Liver (tissue), 9 donors: ENCODE data around the gene UPF3B. TPM values are rescaled to one million over a fixed set of nuclear protein-coding genes. Genes with fewer than 3 reads are reported as not detected.

Experiments used
- DNase-seq: peaks from one replicate; pipeline ENCODE4 v3.0.0-alpha.2; 2017; ENCODE audit warnings: low spot score
- H3K27ac ChIP-seq, 2 donors: one replicate each; pipeline ENCODE4 v1.7.0; 2013; ENCODE audit warnings: inconsistent platforms in 2 of 2, low read length in 2 of 2, control low read depth in 1 of 2, low read depth in 1 of 2, mild to moderate bottlenecking in 1 of 2
- H3K27me3 ChIP-seq, 4 donors: one replicate each; pipeline versions ENCODE4 v1.6.1 to v1.7.0; 2013; ENCODE audit warnings: low read length in 3 of 4, inconsistent platforms in 1 of 4, mild to moderate bottlenecking in 1 of 4, moderate library complexity in 1 of 4; ENCODE audit not compliant: control insufficient read depth in 4 of 4, insufficient read depth in 4 of 4
- H3K36me3 ChIP-seq, 4 donors: one replicate each; pipeline versions ENCODE4 v1.6.1 to v1.7.0; 2013; ENCODE audit warnings: low read length in 3 of 4, mild to moderate bottlenecking in 3 of 4, low read depth in 1 of 4, moderate library complexity in 1 of 4; ENCODE audit not compliant: control insufficient read depth in 4 of 4, insufficient read depth in 3 of 4
- H3K4me1 ChIP-seq, 4 donors: one replicate each; pipeline versions ENCODE4 v1.6.1 to v1.7.0; 2013; ENCODE audit warnings: low read length in 3 of 4, mild to moderate bottlenecking in 3 of 4, moderate library complexity in 1 of 4; ENCODE audit not compliant: control insufficient read depth in 4 of 4, insufficient read depth in 4 of 4
- H3K4me3 ChIP-seq, 3 donors: one replicate each; pipeline versions ENCODE4 v1.6.1 to v1.7.0; 2013; ENCODE audit warnings: low read length in 3 of 3, control low read depth in 1 of 3, low read depth in 1 of 3, mild to moderate bottlenecking in 1 of 3
- H3K9ac ChIP-seq, 2 donors: one replicate each; pipeline ENCODE4 v1.7.0; 2013; ENCODE audit warnings: low read length in 2 of 2, mild to moderate bottlenecking in 2 of 2, moderate library complexity in 2 of 2, control low read depth in 1 of 2, low read depth in 1 of 2
- H3K9me3 ChIP-seq, 4 donors: one replicate each; pipeline versions ENCODE4 v1.6.1 to v1.7.0; 2013; ENCODE audit warnings: low read length in 3 of 4; ENCODE audit not compliant: control insufficient read depth in 4 of 4
- EGR1 ChIP-seq, 2 donors: IDR thresholded peaks; 2 replicates each; pipeline ENCODE4 v1.6.1; 2016 to 2018; ENCODE audit warnings: antibody characterized with exemption in 2 of 2, low read depth in 2 of 2
- FOXA1 ChIP-seq: IDR thresholded peaks from 2 replicates; pipeline ENCODE4 v1.6.1; 2016; ENCODE audit warnings: antibody characterized with exemption
- FOXA2 ChIP-seq: IDR thresholded peaks from 2 replicates; pipeline ENCODE4 v1.6.1; 2016; ENCODE audit warnings: antibody characterized with exemption
- GABPA ChIP-seq, 2 donors: IDR thresholded peaks in 1 of 2; conservative IDR thresholded peaks in 1 of 2; 2 replicates each; pipeline ENCODE4 v1.6.1; 2016; ENCODE audit warnings: antibody characterized with exemption in 2 of 2, mild to moderate bottlenecking in 1 of 2, moderate library complexity in 1 of 2
- HNF4A ChIP-seq, 2 donors: conservative IDR thresholded peaks; 2 replicates each; pipeline ENCODE4 v1.6.1; 2016; ENCODE audit warnings: antibody characterized with exemption in 2 of 2, mild to moderate bottlenecking in 2 of 2
- HNF4G ChIP-seq: IDR thresholded peaks from 2 replicates; pipeline ENCODE4 v1.6.1; 2016; ENCODE audit warnings: antibody characterized with exemption
- JUND ChIP-seq, 2 donors: IDR thresholded peaks; 2 replicates each; pipeline ENCODE4 v1.6.1; 2016; ENCODE audit warnings: antibody characterized with exemption in 2 of 2
- NR2F2 ChIP-seq: IDR thresholded peaks from 2 replicates; pipeline ENCODE4 v1.6.1; 2016; ENCODE audit warnings: antibody characterized with exemption
- RAD21 ChIP-seq, 2 donors: IDR thresholded peaks; 2 replicates each; pipeline ENCODE4 v1.6.1; 2016; ENCODE audit warnings: antibody characterized with exemption in 2 of 2, mild to moderate bottlenecking in 2 of 2
- RXRA ChIP-seq, 2 donors: IDR thresholded peaks; 2 replicates each; pipeline ENCODE4 v1.6.1; 2017 to 2018; ENCODE audit warnings: antibody characterized with exemption in 2 of 2, mild to moderate bottlenecking in 1 of 2
- SP1 ChIP-seq: IDR thresholded peaks from 2 replicates; pipeline ENCODE4 v1.6.1; 2018; ENCODE audit warnings: antibody characterized with exemption, mild to moderate bottlenecking
- TAF1 ChIP-seq: conservative IDR thresholded peaks from 2 replicates; pipeline ENCODE4 v1.6.1; 2016; ENCODE audit warnings: antibody characterized with exemption, mild to moderate bottlenecking
- YY1 ChIP-seq: IDR thresholded peaks from 2 replicates; pipeline ENCODE4 v1.6.1; 2016; ENCODE audit warnings: antibody characterized with exemption, mild to moderate bottlenecking
- WGBS: extraction: QIAGEN DNeasy Blood & Tissue Kit; methylation state at CpG from one replicate; pipeline ENCODE4 v1.1.7; 2013; 5-methylcytosine and 5-hydroxymethylcytosine counted together
- polyA plus RNA-seq, 2 donors: library from polyadenylated mRNA; stranded (reverse) in 1 of 2; unstranded in 1 of 2; fragments of 200-250 nt in 1 of 2; fragments of >200 nt in 1 of 2; fragmentation: Nextera tagmentation in 1 of 2; extraction: Ambion mirVana in 1 of 2; gene quantifications; one replicate each; pipeline versions ENCODE4 v1.2.1 to v1.2.3, GENCODE V29; 2013 to 2015
- total RNA-seq, 2 donors: library from RNA; depleted of rRNA; stranded (reverse); fragments of >200 nt; gene quantifications; one replicate each; pipeline ENCODE4 v1.2.3, GENCODE V29; 2014
- TF ChIP-seq, protein P1 (sequence below): IDR thresholded peaks from 2 replicates; pipeline ENCODE4 v1.6.1; 2016; ENCODE audit warnings: antibody characterized with exemption, mild to moderate bottlenecking
- TF ChIP-seq, protein P2 (sequence below): IDR thresholded peaks from 2 replicates; pipeline ENCODE4 v1.6.1; 2016; ENCODE audit warnings: antibody characterized with exemption
- TF ChIP-seq, protein P3 (sequence below): fragments of 150-350 bp; IDR thresholded peaks from 2 replicates; pipeline ENCODE4 v1.5.1; 2017; ENCODE audit warnings: improper control_type of control experiment, low read depth, low read length; ENCODE audit not compliant: missing input control
- TF ChIP-seq, protein P4 (sequence below): IDR thresholded peaks from 2 replicates; pipeline ENCODE4 v1.6.1; 2016; ENCODE audit warnings: antibody characterized with exemption
- TF ChIP-seq, protein P5 (sequence below): IDR thresholded peaks from 2 replicates; pipeline ENCODE4 v1.6.1; 2016; ENCODE audit warnings: antibody characterized with exemption
- donor health status: healthy.
- donor health status: healthy.
- donor health status: healthy.
- donor health status: healthy.
- donor health status: healthy.

The UPF3B gene
- total and polyA plus RNA-seq, 4 donors: 3.3 to 4.6 (median 3.9) TPM

DNA sequence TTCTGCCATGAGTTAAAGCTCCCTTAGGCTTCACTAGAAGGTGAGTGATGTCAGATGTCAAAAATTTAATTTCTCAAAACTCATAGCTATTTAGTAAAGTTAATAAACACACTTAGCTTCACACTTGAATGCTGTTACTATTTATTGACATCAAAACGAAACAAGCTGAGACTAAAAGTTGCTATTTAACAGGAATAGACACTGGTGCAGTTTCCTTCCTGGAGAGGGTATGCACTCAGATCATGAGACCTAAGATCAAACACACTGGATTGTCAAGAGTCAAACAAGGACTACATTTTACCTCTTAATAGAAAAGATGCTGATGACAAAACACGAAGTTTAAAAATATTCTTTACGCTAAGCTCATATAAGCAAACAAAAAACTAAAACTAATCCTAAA is 18.9 kb downstream of the UPF3B start:
- Histone ChIP-seq H3K4me3 (no peak overlapping the region), H3K9me3 (no peaks in the 10 kb centered on the region), H3K27me3 (no peaks in the 10 kb centered on the region), H3K27ac (no peak overlapping the region), H3K36me3 (peaks cover 4 to 23% (median 16%) of the 10 kb centered on the region in 4 donors), H3K9ac (no peak overlapping the region), H3K4me1 (no peaks in the 10 kb centered on the region)
- no peak for TF ChIP-seq NR2F2
- no peak for TF ChIP-seq HNF4G
- no peak for TF ChIP-seq JUND (IDR thresholded peaks at IDR 0.05)
- TF ChIP-seq, protein P1, sequence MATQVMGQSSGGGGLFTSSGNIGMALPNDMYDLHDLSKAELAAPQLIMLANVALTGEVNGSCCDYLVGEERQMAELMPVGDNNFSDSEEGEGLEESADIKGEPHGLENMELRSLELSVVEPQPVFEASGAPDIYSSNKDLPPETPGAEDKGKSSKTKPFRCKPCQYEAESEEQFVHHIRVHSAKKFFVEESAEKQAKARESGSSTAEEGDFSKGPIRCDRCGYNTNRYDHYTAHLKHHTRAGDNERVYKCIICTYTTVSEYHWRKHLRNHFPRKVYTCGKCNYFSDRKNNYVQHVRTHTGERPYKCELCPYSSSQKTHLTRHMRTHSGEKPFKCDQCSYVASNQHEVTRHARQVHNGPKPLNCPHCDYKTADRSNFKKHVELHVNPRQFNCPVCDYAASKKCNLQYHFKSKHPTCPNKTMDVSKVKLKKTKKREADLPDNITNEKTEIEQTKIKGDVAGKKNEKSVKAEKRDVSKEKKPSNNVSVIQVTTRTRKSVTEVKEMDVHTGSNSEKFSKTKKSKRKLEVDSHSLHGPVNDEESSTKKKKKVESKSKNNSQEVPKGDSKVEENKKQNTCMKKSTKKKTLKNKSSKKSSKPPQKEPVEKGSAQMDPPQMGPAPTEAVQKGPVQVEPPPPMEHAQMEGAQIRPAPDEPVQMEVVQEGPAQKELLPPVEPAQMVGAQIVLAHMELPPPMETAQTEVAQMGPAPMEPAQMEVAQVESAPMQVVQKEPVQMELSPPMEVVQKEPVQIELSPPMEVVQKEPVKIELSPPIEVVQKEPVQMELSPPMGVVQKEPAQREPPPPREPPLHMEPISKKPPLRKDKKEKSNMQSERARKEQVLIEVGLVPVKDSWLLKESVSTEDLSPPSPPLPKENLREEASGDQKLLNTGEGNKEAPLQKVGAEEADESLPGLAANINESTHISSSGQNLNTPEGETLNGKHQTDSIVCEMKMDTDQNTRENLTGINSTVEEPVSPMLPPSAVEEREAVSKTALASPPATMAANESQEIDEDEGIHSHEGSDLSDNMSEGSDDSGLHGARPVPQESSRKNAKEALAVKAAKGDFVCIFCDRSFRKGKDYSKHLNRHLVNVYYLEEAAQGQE: no peak
- TF ChIP-seq FOXA2: no peak
- TF ChIP-seq, protein P2, sequence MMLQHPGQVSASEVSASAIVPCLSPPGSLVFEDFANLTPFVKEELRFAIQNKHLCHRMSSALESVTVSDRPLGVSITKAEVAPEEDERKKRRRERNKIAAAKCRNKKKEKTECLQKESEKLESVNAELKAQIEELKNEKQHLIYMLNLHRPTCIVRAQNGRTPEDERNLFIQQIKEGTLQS: no peak
- 85% methylated on average over 3 of the region's 3 CpGs for WGBS
- no peak for DNase-seq

DNA sequence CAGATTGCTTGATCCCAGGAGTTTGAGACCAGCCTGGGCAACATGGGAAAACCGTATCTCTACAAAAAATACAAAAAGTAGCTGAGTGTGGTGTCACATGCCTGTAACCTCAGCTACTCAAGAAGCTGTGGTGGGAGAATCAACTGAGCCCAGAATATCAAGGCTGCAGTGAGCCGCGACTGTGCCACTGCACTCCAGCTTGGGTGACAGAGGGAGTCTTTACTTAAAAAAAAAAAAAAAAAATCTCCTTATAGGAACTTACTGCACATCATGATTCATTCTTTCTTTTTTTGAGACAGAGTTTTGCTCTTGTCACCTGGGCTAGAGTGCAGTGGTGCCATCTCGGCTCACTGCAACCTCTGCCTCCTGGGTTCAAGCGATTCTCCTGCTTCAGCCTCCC is 24.3 kb downstream of the UPF3B start:
- Histone ChIP-seq H3K9me3 (no peaks in the 10 kb centered on the region), H3K36me3 (peaks cover under 1 to 7% (median 6%) of the 10 kb centered on the region in 4 donors), H3K9ac (no peak overlapping the region), H3K4me3 (no peak overlapping the region), H3K27ac (no peak overlapping the region), H3K4me1 (peaks cover 0 to 5% (median 0%) of the 10 kb centered on the region in 4 donors), H3K27me3 (no peaks in the 10 kb centered on the region)
- DNase-seq: no peak
- 95% methylated on average over 5 of the region's 5 CpGs for WGBS
- TF ChIP-seq, protein P1: no peak
- TF ChIP-seq SP1 (no peak), FOXA1 (no peak), JUND (IDR thresholded peaks at IDR 0.05) (no peak), HNF4A (conservative IDR thresholded peaks at IDR 0.05) (no peak), YY1 (no peak), HNF4G (no peak), RAD21 (IDR thresholded peaks at IDR 0.05) (no peak), FOXA2 (no peak), NR2F2 (no peak), GABPA (IDR thresholded peaks at IDR 0.05 in 1 of 2, conservative IDR thresholded peaks at IDR 0.05 in 1 of 2) (no peak), RXRA (IDR thresholded peaks at IDR 0.05) (no peak), EGR1 (IDR thresholded peaks at IDR 0.05; ENCODE audit: low read depth in 2 of 2) (no peak), TAF1 (no peak)
- TF ChIP-seq, protein P3, sequence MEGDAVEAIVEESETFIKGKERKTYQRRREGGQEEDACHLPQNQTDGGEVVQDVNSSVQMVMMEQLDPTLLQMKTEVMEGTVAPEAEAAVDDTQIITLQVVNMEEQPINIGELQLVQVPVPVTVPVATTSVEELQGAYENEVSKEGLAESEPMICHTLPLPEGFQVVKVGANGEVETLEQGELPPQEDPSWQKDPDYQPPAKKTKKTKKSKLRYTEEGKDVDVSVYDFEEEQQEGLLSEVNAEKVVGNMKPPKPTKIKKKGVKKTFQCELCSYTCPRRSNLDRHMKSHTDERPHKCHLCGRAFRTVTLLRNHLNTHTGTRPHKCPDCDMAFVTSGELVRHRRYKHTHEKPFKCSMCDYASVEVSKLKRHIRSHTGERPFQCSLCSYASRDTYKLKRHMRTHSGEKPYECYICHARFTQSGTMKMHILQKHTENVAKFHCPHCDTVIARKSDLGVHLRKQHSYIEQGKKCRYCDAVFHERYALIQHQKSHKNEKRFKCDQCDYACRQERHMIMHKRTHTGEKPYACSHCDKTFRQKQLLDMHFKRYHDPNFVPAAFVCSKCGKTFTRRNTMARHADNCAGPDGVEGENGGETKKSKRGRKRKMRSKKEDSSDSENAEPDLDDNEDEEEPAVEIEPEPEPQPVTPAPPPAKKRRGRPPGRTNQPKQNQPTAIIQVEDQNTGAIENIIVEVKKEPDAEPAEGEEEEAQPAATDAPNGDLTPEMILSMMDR: no peak
- TF ChIP-seq, protein P4, sequence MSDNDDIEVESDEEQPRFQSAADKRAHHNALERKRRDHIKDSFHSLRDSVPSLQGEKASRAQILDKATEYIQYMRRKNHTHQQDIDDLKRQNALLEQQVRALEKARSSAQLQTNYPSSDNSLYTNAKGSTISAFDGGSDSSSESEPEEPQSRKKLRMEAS: no peak
- TF ChIP-seq, protein P5, sequence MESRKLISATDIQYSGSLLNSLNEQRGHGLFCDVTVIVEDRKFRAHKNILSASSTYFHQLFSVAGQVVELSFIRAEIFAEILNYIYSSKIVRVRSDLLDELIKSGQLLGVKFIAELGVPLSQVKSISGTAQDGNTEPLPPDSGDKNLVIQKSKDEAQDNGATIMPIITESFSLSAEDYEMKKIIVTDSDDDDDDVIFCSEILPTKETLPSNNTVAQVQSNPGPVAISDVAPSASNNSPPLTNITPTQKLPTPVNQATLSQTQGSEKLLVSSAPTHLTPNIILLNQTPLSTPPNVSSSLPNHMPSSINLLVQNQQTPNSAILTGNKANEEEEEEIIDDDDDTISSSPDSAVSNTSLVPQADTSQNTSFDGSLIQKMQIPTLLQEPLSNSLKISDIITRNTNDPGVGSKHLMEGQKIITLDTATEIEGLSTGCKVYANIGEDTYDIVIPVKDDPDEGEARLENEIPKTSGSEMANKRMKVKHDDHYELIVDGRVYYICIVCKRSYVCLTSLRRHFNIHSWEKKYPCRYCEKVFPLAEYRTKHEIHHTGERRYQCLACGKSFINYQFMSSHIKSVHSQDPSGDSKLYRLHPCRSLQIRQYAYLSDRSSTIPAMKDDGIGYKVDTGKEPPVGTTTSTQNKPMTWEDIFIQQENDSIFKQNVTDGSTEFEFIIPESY: no peak
- TF ChIP-seq, protein P2: no peak
